DND-41 (cell line): ENCODE results near the gene COA8.
A peak's percentile ranks its signal among the peaks of the same experiment; 100 is the strongest.

Source experiments
- ATAC-seq: fragments of 200-7000 bp; cut with Tn5 transposase; 3 replicates; pipeline ENCODE4 v1.9.1; 2021; ENCODE audit warnings: low read depth; ENCODE audit not compliant: insufficient read depth
- DNase-seq: peaks from one replicate; pipeline ENCODE4 v3.0.0-alpha.2; 2020
- H2AFZ ChIP-seq: 2 replicates; pipeline ENCODE4 v1.6.0; 2012; ENCODE audit warnings: low read depth, low read length
- H3K27ac ChIP-seq: 2 replicates; pipeline ENCODE4 v1.5.1; 2012; ENCODE audit warnings: low read length, inconsistent platforms
- H3K27me3 ChIP-seq: fragments of 200-600 bp; sonication (generic); 2 replicates; pipeline ENCODE4 v1.6.0; 2012; ENCODE audit warnings: low read length, mild to moderate bottlenecking, inconsistent platforms; ENCODE audit not compliant: insufficient read depth, poor library complexity
- H3K36me3 ChIP-seq: 2 replicates; pipeline ENCODE4 v1.5.1; 2012; ENCODE audit warnings: low read length, inconsistent platforms; ENCODE audit not compliant: insufficient read depth
- H3K4me1 ChIP-seq: 2 replicates; pipeline ENCODE4 v1.5.1; 2012; ENCODE audit warnings: mild to moderate bottlenecking, low read length; ENCODE audit not compliant: insufficient read depth
- H3K4me2 ChIP-seq: 2 replicates; pipeline ENCODE4 v1.6.0; 2012; ENCODE audit warnings: mild to moderate bottlenecking, moderate library complexity, low read length, inconsistent platforms; ENCODE audit not compliant: insufficient read depth
- H3K4me3 ChIP-seq, 2 experiments: fragments of 200-600 bp in 1 of 2; shearing (Covaris generic) in 1 of 2; 2 replicates each; pipeline ENCODE4 v1.5.1; 2012 to 2016; ENCODE audit warnings: inconsistent platforms in 2 of 2, low read length in 2 of 2, mild to moderate bottlenecking in 2 of 2, low read depth in 1 of 2, moderate library complexity in 1 of 2
- H3K79me2 ChIP-seq: 2 replicates; pipeline ENCODE4 v1.6.0; 2012; ENCODE audit warnings: low read length, inconsistent platforms; ENCODE audit not compliant: insufficient read depth
- H3K9ac ChIP-seq: 2 replicates; pipeline ENCODE4 v1.6.0; 2012; ENCODE audit warnings: low read depth, mild to moderate bottlenecking, inconsistent platforms, low read length, moderate library complexity
- H3K9me3 ChIP-seq: 2 replicates; pipeline ENCODE4 v1.5.1; 2012; ENCODE audit warnings: low read length, moderate library complexity, mild to moderate bottlenecking, inconsistent platforms; ENCODE audit not compliant: insufficient read depth, severe bottlenecking
- H4K20me1 ChIP-seq: 2 replicates; pipeline ENCODE4 v1.6.0; 2012; ENCODE audit warnings: low read length; ENCODE audit not compliant: insufficient read depth
- EZH2 ChIP-seq: IDR thresholded peaks from 3 replicates; pipeline ENCODE4 v1.6.1; 2012; ENCODE audit warnings: borderline replicate concordance, low read depth, mild to moderate bottlenecking, moderate library complexity, low read length, inconsistent platforms; ENCODE audit not compliant: severe bottlenecking
- TF ChIP-seq, protein P1 (sequence below): IDR thresholded peaks from 2 replicates; pipeline ENCODE4 v1.5.1; 2012; ENCODE audit warnings: borderline replicate concordance, low read length, moderate library complexity, mild to moderate bottlenecking; ENCODE audit not compliant: poor library complexity, severe bottlenecking; ENCODE audit errors: extremely low read depth

Gene COA8, protein sequence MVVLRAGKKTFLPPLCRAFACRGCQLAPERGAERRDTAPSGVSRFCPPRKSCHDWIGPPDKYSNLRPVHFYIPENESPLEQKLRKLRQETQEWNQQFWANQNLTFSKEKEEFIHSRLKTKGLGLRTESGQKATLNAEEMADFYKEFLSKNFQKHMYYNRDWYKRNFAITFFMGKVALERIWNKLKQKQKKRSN

DNA sequence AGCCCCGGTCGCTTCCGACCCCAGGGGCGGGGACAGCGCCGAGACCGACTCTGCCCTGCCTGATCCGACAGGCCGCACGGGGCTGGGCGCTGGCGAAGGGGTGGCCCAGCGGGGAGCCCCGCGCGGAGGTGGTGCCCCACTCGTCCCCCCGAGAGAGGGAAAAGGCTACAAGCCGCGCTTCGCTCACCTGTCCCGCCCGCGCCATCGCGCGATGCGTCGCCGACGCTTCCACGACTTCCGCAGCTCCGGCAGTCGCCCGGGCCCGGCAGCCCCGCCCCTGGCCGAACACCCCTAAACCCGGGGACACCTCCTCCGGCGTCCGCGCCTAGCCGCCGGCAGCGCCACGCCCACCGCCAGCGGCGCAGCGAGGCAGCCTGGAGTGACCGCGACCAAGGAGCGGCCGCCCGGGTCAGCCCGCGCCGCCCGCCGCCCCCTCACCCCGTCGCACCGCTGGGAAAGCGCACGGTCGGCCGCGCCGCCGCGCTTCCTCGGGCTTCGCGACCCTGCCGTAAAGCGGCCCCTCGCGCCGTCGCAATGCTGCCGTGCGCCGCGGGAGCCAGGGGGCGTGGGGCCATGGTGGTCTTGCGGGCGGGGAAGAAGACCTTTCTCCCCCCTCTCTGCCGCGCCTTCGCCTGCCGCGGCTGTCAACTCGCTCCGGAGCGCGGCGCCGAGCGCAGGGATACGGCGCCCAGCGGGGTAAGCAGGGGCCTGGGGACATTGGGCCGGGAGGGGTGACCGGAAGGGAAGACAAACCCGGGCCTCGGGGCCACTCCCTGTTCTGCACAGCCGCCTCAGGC lies at the start of gene COA8, which contains the start of gene BAG5:
COA8 (plus strand) TSS at position 532 of the 797 bp plus-strand sequence; CDS start at position 574, 42 bp downstream.
BAG5 (minus strand) TSS at position 229 of the 797 bp plus-strand sequence. CDS start 1,493 bp downstream, outside the sequence.
- Histone ChIP-seq H3K4me3 (peak within 1 kb of the TSS; percentile 92 to 98), H3K79me2 (peaks cover 95% of the 10 kb centered on the region), H2AFZ (peak within 1 kb of the TSS; percentile 93), H3K27me3 (no peaks in the 10 kb centered on the region), H3K4me2 (peak within 1 kb of the TSS; percentile 93), H3K4me1 (peaks cover 44% of the 10 kb centered on the region), H3K36me3 (peaks cover 36% of the 10 kb centered on the region), H3K9me3 (no peaks in the 10 kb centered on the region), H4K20me1 (peaks cover 50% of the 10 kb centered on the region), H3K9ac (peak within 1 kb of the TSS; percentile 89), H3K27ac (peak within 1 kb of the TSS; percentile 88)
- peak; percentile 87 for DNase-seq
- no peak for TF ChIP-seq EZH2
- TF ChIP-seq, protein P1, sequence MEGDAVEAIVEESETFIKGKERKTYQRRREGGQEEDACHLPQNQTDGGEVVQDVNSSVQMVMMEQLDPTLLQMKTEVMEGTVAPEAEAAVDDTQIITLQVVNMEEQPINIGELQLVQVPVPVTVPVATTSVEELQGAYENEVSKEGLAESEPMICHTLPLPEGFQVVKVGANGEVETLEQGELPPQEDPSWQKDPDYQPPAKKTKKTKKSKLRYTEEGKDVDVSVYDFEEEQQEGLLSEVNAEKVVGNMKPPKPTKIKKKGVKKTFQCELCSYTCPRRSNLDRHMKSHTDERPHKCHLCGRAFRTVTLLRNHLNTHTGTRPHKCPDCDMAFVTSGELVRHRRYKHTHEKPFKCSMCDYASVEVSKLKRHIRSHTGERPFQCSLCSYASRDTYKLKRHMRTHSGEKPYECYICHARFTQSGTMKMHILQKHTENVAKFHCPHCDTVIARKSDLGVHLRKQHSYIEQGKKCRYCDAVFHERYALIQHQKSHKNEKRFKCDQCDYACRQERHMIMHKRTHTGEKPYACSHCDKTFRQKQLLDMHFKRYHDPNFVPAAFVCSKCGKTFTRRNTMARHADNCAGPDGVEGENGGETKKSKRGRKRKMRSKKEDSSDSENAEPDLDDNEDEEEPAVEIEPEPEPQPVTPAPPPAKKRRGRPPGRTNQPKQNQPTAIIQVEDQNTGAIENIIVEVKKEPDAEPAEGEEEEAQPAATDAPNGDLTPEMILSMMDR: no peak
- ATAC-seq: peak; percentile 84

DNA sequence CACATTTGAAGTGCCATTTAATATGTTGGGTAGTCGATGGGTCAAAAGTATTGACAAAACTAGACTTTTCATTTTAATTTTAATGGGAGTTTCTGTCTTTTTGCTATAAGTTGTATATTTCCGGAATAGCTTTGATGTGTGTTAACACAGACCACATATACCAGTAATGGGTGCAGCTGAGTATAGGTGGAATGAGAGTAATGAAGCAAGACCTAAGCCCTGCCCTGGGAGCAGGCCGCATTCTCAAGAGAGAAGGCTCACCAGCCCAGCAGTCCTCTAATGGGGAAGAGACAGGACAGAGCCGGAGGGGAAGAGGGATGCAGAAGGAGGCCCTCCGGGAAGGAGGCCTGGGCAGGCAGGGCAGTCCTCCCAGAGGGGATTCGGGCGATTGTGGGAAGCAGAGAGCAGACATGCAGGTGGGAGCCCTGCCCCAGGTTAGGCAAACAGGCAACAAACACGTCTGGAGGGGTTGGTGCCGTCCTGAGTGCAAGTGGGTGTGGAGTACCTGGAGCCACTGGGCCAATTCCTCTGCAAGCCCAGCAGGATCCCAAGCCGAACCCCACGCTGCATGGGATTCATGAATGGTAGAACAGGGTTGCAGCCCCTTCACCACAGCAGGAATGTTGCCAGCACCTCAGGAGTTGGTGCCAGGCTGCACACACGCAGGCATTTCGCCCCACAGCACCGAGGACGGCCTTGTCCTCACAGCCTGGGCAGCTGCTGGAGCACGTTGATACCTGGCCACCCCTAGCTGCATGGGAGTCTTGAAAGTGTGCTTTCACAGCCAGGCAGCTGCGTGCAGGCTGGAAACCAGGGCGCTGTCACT lies 48.0 kb upstream of the COA8 start:
- Histone ChIP-seq H3K79me2 (no peaks in the 10 kb centered on the region), H3K9me3 (no peaks in the 10 kb centered on the region), H3K27ac (no peak overlapping the region), H2AFZ (no peak overlapping the region), H3K4me1 (no peaks in the 10 kb centered on the region), H3K9ac (no peak overlapping the region), H3K4me2 (no peak overlapping the region), H3K4me3 (no peak overlapping the region), H3K27me3 (no peaks in the 10 kb centered on the region), H3K36me3 (peaks cover 7% of the 10 kb centered on the region), H4K20me1 (0 out of 2 replicates have a peak, but pooled peaks cover 10% of the 10 kb centered on the region)
- TF ChIP-seq, protein P1: no peak
- no peak for TF ChIP-seq EZH2
- ATAC-seq (no peak), DNase-seq (no peak)

DNA sequence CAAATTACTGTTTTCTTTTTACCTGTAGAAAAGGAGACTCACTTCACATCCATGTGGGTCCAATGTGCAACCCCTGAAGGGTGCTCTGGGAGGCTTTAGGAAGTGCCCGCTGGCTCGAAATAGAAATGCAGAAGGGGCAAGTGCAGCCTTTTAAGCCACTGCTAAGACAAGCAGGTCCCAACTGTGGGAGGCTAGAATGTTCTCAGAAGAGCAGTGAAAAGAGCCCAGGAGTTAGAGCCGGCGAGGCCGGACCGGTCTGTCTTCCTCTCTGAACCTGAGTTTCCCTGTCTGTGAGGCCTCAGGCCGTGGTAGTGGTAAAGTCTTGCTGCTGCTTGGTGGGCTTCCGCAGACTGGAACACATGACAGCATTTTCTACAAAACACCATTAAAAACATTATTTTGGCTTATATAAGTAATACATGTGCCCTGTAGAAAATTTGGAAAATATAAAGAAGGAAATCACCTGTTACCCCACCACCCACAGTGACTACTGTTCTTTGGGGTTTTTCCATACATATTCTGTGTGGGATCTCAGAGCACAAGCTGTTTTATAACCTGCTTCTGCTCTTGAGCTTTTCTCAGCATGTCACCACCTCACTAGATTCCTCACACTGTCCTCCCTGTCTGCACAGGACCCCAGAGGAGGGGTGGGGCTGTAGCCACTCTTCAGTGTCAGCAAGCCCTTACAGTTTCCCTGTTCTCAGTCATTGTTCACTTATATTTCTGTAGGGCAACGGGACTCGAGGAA lies 46.2 kb upstream of the COA8 start:
- Histone ChIP-seq H3K4me2 (no peak overlapping the region), H3K9me3 (no peaks in the 10 kb centered on the region), H3K79me2 (no peaks in the 10 kb centered on the region), H3K27ac (no peak overlapping the region), H3K4me1 (peaks cover 8% of the 10 kb centered on the region; the same call in 1 of the 2 replicates), H4K20me1 (0 out of 2 replicates have a peak, but pooled peaks cover 10% of the 10 kb centered on the region), H3K36me3 (no peaks in the 10 kb centered on the region), H3K9ac (no peak overlapping the region), H3K27me3 (no peaks in the 10 kb centered on the region), H2AFZ (no peak overlapping the region), H3K4me3 (no peak overlapping the region)
- TF ChIP-seq, protein P1: no peak
- TF ChIP-seq EZH2: no peak
- DNase-seq: no peak
- ATAC-seq: no peak
